GM12865 (cell line): Measurements from ENCODE around the gene HES2.
"Not testable (repeated sequence)": the region's sequence is repeated elsewhere in the genome, so short reads cannot be mapped to it uniquely, and the experiment has no call there.

Experiments
- DNase-seq: peaks from one replicate; pipeline ENCODE4 v3.0.0; 2010; ENCODE audit warnings: low read depth
- H3K4me3 ChIP-seq: 2 replicates; pipeline ENCODE4 v1.5.1; 2011; ENCODE audit warnings: mild to moderate bottlenecking, low read depth, low read length, control low read depth
- CTCF ChIP-seq: IDR thresholded peaks from 2 replicates; pipeline ENCODE4 v1.5.1; 2011; ENCODE audit warnings: low read length, control low read depth, low read depth, inconsistent platforms; ENCODE audit not compliant: insufficient read depth; ENCODE audit errors: missing control alignments

The HES2 gene

GRCh38 chr1:6440198-6441126 is 20.7 kb upstream of the HES2 start:
- peak; percentile 53 for DNase-seq
- no peak overlapping the region for H3K4me3 ChIP-seq
- peak; percentile 34 for TF ChIP-seq CTCF

DNA sequence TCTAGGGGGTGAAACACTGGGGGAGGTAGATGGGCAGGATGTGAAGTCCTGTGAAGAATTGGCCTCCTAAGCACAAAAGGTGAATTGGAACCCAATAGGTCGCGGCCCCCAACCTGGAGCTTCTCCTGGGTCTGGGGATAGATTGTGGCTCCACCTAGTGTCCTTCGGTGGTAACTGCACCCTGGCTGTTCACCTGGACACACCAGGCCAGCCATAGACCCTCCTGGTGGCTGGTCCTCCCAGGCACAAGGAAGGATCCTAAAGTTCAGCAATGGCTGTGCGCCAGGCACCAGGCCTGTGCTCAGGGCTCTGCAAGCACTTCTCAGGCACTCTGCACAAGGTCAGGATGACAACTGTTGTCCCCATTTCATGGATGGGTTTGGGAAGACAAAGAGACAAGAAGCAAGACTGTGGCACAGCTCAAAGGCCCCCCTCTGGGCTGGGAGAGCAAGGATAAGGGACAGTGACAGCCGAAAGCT is 18.4 kb upstream of the HES2 start:
- H3K4me3 ChIP-seq = no peak overlapping the region
- DNase-seq = peak; percentile 75
- peak; percentile 92 for TF ChIP-seq CTCF

GRCh38 chr1:6437012-6437700 is 17.4 kb upstream of the HES2 start:
- not testable (repeated sequence) for H3K4me3 ChIP-seq, DNase-seq

DNA sequence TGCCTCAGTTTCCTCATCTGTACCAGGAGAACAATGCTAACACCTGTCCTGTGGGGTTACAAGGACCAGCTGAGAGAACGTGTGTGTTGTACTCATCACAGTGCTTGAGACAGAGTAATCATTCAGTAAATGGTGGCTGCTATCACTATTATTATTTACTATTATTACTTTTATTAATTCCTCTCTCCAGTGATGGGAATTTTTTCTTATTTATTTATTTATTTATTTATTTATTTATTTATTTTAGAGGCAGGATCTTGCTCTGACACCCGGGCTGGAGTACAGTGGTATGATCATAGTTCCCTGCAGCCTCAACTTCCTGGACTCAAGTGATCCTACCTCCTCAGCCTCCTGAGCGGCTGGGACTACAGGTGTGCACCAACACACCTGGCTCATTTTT is 16.6 kb upstream of the HES2 start:
- H3K4me3 ChIP-seq, DNase-seq: not testable (repeated sequence)

GRCh38 chr1:6435547-6435946 is 15.8 kb upstream of the HES2 start:
- H3K4me3 ChIP-seq = no peak overlapping the region
- TF ChIP-seq CTCF = no peak

GRCh38 chr1:6435129-6435528 is 15.4 kb upstream of the HES2 start:
- TF ChIP-seq CTCF = no peak
- DNase-seq = no peak
- no peak overlapping the region for H3K4me3 ChIP-seq

More at GRCh38 chr1:6435547-6435946, 15.8 kb upstream of the HES2 start:
- no peak for DNase-seq

DNA sequence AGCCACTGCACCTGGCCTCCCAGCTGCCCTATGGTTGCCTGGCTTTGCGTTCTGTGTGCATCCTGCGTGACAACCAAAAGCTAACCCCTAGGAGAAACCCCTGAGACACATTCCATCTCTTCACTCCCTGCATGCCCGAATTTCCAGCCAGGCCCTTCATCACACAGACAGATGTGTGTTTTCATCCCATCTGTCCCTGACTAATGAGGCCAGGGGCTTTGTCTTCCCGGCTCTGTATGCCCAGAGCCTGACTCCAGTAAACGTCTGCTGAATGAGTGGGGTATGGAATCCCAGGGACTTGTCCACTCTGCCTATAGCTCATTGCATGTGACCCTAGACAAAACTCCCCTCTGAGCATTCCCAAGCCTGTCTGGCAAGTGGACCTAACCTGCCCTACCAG is 14.5 kb upstream of the HES2 start:
- TF ChIP-seq CTCF = no peak
- H3K4me3 ChIP-seq = no peak overlapping the region
- DNase-seq = no peak

DNA sequence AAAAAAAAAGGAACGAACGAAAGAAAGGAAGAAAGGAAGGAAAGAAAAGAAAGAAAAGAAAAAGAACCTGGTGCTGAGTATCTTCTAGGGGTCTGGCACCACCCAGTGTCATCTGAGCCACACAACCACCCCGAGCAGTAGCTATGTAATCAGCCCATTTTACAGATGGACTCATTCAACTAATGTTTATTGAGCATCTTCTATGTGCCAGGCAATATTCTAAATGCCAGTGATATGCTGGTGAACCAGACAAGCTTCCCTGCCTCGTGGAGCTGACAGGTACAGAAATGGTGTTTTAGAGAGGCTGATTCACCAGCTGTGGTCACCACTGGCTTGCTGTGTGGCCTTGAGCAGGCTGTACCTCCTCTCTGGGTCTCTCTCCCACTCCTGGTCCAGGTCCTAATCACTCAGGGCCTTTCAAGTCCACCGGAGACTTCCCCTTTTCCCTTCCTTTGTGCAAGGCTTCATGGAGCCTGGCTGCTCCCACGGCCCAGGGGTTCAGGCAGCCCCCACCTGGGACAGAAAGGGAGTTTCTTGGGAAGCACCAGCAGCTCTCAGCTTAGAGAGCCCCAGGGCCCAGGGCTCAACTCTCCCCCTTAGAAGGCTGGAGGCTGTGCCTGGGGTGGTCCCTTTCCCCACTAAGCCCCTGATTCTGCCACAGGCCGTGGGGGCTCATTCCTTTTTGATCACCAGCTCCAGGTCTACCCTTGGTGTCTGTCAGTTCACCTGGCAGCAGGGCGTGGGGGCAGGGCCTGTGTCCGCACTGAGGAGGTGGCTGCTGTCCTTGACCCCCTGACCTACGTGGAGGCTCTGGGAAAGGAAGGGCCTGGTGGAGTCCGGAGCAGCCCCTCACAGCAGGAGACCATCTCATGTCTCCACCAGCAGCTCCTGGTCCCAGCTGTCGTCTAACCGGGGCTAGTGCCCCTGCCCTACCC is 12.2 kb upstream of the HES2 start:
- H3K4me3 ChIP-seq, DNase-seq: not testable (repeated sequence)

- DNase-seq = not testable (repeated sequence)
Observed at GRCh38 chr1:6429660-6430411, 10.1 kb upstream of the HES2 start.

DNA sequence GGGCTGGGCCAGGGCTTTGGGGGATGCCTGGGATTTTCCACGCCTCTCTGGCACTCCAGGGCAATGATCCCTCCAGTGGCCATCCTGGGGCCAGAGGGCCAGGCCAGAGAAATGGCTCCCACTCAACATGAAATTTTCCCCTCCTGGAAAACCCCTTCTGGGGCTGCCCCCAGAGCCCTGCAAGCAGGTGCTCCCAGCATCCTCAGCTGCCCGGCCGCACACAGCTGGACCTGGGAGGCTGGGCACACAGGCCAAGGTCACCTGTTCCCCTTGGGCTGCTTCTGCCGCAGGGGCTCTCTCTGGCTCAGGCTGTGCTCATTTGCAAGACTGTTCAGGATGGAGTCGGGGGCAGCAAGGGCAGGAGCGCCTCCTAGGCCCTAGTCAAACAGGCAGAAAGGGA is 8.7 kb upstream of the HES2 start:
- DNase-seq, H3K4me3 ChIP-seq: not testable (repeated sequence)

More at GRCh38 chr1:6429660-6430411, 10.1 kb upstream of the HES2 start:
- H3K4me3 ChIP-seq = not testable (repeated sequence)
